Left ventricle myocardium inferior (tissue), 1 donor: ENCODE data around the gene VPS13A. TPM values are rescaled to one million over a fixed set of nuclear protein-coding genes. Genes with fewer than 3 reads are reported as not detected.

Experiments used
- DNase-seq: peaks from one replicate; pipeline ENCODE4 v3.0.0-alpha.2; 2020
- H3K27ac ChIP-seq: fragments of 200-600 bp; replicated peaks from 2 replicates; pipeline ENCODE4 v1.8.0; 2021
- H3K27me3 ChIP-seq: fragments of 200-600 bp; 2 replicates; pipeline ENCODE4 v1.8.0; 2021; ENCODE audit warnings: low read depth
- H3K36me3 ChIP-seq: fragments of 200-600 bp; 2 replicates; pipeline ENCODE4 v1.8.0; 2021
- H3K4me1 ChIP-seq: fragments of 200-600 bp; 2 replicates; pipeline ENCODE4 v1.8.0; 2021
- H3K4me3 ChIP-seq: fragments of 200-600 bp; 2 replicates; pipeline ENCODE4 v1.8.0; 2021; ENCODE audit warnings: mild to moderate bottlenecking, moderate library complexity
- H3K9me3 ChIP-seq: fragments of 200-600 bp; replicated peaks from 2 replicates; pipeline ENCODE4 v1.8.0; 2021
- intact Hi-C: fragments of 100-400 bp; cut with micrococcal nuclease; formaldehyde crosslinking; loops from one replicate; pipeline ENCODE4 v1.11.0; 2022
- total RNA-seq: library from RNA; stranded (reverse); fragmentation: NEBNext Ultra II Directional; extraction: Animal tissue kit (Norgen Biotek cat#: 25700); gene quantifications from one replicate; pipeline ENCODE4 v1.2.1, GENCODE V29; 2021
- TF ChIP-seq, protein P1 (sequence below): fragments of 200-600 bp; IDR thresholded peaks from 2 replicates; pipeline ENCODE4 v1.8.0; 2021; ENCODE audit warnings: antibody characterized with exemption, mild to moderate bottlenecking, borderline replicate concordance
- donor health status: DM: no; HTN: yes; CAD: no; lungs with severe emphysema.

Gene VPS13A
- total RNA-seq, 1 donor from 2014 or later: 32.5 TPM

DNA sequence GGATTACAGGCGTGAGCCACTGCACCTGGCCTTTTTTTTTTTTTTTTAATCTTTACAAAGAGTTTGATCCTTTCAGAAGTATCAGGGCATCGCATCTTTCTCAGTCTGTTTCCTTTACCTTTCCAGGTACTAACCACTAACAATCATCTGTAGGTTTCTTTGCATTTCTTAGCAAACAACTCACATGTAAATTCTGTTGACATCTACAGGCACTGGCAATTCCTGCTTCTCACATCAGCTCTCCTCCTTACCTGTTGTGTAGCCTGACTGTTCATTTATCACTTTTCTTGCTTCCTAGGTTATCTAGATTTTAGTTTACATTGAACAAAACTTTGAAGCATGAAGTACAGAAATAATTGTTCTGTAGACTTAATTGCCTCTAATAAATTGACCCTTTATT is 27.5 kb upstream of the VPS13A start:
- Histone ChIP-seq H3K27ac (no peak overlapping the region), H3K4me3 (no peak overlapping the region), H3K27me3 (peaks cover 11% of the 10 kb centered on the region), H3K9me3 (no peaks in the 10 kb centered on the region), H3K4me1 (no peaks in the 10 kb centered on the region), H3K36me3 (no peaks in the 10 kb centered on the region)
- intact Hi-C loops: loop anchor here (10.0 kb wide), 1 partner anchor 345 kb away; no protein-coding TSS in a partner anchor
- DNase-seq: no peak
- TF ChIP-seq, protein P1, sequence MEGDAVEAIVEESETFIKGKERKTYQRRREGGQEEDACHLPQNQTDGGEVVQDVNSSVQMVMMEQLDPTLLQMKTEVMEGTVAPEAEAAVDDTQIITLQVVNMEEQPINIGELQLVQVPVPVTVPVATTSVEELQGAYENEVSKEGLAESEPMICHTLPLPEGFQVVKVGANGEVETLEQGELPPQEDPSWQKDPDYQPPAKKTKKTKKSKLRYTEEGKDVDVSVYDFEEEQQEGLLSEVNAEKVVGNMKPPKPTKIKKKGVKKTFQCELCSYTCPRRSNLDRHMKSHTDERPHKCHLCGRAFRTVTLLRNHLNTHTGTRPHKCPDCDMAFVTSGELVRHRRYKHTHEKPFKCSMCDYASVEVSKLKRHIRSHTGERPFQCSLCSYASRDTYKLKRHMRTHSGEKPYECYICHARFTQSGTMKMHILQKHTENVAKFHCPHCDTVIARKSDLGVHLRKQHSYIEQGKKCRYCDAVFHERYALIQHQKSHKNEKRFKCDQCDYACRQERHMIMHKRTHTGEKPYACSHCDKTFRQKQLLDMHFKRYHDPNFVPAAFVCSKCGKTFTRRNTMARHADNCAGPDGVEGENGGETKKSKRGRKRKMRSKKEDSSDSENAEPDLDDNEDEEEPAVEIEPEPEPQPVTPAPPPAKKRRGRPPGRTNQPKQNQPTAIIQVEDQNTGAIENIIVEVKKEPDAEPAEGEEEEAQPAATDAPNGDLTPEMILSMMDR: no peak

DNA sequence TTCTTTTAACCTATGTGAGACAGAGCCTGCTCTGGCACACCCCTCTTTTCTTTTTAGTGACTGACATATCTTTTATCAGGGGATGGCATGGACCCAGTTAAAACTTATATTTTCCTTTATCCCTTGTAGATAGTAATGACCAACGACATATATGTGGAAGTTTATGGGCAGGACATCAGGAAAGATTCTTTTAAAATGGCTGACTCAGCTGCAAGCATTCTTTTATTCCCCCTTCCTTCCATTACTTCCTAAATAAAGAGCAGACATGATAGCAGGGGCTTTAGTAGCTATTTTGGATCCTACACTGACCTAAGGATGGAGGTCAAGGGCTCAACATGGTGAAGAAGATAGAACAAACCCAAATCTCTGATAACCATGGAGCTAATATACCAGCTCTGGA is 25.0 kb upstream of the VPS13A start:
- Histone ChIP-seq H3K27ac (no peak overlapping the region), H3K36me3 (no peaks in the 10 kb centered on the region), H3K4me3 (no peak overlapping the region), H3K27me3 (no peaks in the 10 kb centered on the region), H3K4me1 (peaks cover 1% of the 10 kb centered on the region), H3K9me3 (peaks cover 4% of the 10 kb centered on the region)
- DNase-seq: no peak
- TF ChIP-seq, protein P1: no peak
- intact Hi-C loops: no loop called here

DNA sequence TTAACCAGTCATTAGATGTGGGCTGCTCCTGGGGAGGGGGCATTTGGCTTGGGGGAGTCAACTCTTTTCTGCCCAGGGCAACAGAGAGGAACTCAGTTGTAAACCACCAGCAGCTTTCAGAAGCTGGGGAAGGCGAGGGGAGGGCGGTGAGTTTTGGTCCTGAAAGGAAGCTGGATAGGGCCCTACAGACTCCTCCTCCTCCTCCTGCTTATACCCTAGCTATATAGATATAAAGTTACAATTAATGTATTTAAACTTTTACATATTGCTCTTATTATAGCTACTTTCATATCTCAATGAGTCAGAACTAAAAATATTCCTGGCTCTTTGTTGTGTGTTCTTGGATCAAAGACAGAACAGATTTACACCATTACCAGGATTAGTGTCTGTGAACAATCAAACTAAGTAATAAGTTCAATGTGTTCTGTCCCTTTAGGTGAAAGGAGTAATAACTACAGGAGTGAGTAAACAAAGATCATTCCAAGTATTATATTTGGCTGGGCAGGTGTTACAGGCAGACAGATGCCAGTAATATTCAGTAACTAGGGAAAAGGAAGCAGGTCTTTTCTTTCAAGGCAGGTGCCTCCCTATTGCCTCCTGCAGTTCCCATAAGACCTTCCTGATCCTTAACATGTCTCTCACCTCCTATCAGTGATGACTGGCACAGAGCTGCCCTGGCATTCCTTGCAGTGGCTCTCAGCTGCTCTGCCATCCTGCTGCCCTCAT is 20.5 kb upstream of the VPS13A start:
- no peak for DNase-seq

DNA sequence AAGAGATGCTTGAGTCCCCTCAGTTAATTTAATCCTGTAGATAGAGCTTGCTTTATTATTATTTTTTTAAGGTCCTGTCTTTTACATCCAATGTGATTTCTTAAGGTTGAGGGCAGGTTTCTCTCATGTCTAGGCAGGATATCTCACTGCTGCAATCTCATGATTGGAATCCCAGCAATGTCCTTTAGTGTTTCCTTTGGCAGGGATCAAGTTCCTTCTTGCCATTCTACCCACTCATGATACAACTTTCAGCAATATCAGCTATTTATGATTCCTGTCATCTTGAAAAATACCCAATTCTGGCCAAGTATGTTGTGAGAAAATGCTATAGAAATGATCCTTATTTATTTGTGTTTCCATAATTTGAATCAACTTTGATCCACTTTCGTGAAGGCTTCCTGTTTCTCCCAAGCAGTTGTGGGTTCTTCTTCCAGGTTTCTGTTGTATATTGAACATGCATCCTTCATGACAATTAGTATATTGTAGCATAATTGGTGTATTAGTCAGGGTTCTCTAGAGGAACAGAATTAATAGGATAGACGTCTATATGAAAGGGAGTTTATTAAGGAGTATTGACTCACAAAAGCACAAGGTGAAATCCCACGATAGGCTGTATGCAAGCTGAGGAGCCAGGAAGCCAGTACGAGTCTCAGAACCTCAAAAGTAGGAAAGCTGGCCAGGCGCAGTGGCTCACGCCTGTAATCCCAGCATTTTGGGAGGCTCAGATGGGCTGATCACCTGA is 18.4 kb upstream of the VPS13A start:
- no peak overlapping the region for H3K27ac ChIP-seq

More for the DNA sequence above, 20.5 kb upstream of the VPS13A start:
- Histone ChIP-seq H3K4me3 (no peak overlapping the region), H3K36me3 (no peaks in the 10 kb centered on the region), H3K27me3 (no peaks in the 10 kb centered on the region), H3K9me3 (peaks cover 4% of the 10 kb centered on the region), H3K27ac (peak overlapping the region; percentile 74), H3K4me1 (peaks cover 15% of the 10 kb centered on the region)
- intact Hi-C loops: no loop called here
- TF ChIP-seq, protein P1: no peak

DNA sequence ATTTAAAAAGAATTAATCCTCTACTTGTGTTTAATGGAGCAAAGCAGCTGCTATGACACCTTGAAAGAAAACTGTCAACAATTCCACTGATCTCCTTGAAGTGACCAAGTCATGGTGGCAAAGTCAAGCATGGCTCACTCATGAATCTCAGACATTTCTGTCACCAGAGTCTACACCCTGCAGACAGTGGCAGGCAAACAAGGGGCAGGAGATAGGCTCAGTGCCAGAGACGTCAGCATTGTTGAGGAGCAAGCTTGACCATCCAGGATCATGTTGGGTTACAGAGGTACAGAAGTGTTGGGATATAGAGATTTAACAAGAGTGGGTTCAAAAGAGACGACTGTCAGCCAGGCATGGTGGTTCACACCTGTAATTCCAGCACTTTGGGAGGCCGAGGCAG is 16.1 kb upstream of the VPS13A start:
- intact Hi-C loops: no loop called here
- Histone ChIP-seq H3K4me1 (peaks cover 26% of the 10 kb centered on the region), H3K27ac (no peak overlapping the region), H3K9me3 (peaks cover 5% of the 10 kb centered on the region), H3K27me3 (no peaks in the 10 kb centered on the region), H3K4me3 (no peak overlapping the region), H3K36me3 (no peaks in the 10 kb centered on the region)
- TF ChIP-seq, protein P1: no peak
- no peak for DNase-seq

More for the DNA sequence above, 18.4 kb upstream of the VPS13A start:
- DNase-seq: no peak
- Histone ChIP-seq H3K27me3 (no peaks in the 10 kb centered on the region), H3K36me3 (no peaks in the 10 kb centered on the region), H3K4me3 (no peak overlapping the region), H3K4me1 (peaks cover 26% of the 10 kb centered on the region), H3K9me3 (peaks cover 4% of the 10 kb centered on the region)
- TF ChIP-seq, protein P1: no peak
- intact Hi-C loops: no loop called here
